ENCODE results near the gene DOCK2.

Gene DOCK2

GRCh38 chr5:169862391-169862811, 225.3 kb downstream of the DOCK2 start:
- DNase-seq (ENCODE audit: low spot score) = no peak
- TF ChIP-seq CTCF (IDR thresholded peaks at IDR 0.05) = no peak
- Histone ChIP-seq H3K4me3 (no peak overlapping the region), H3K27ac (no peak overlapping the region)

- Histone ChIP-seq H3K4me3 (no peak overlapping the region), H3K27ac (no peak overlapping the region)
- no peak for TF ChIP-seq CTCF (IDR thresholded peaks at IDR 0.05)
- no peak for DNase-seq (ENCODE audit: low spot score)
Measured at GRCh38 chr5:169864483-169864882, 227.4 kb downstream of the DOCK2 start.

- no peak for TF ChIP-seq CTCF (IDR thresholded peaks at IDR 0.05)
- H3K4me3 ChIP-seq = no peak overlapping the region
- H3K27ac ChIP-seq = no peak overlapping the region
- no peak for DNase-seq (ENCODE audit: low spot score)
Measured at GRCh38 chr5:169867347-169867746, 230.3 kb downstream of the DOCK2 start.

GRCh38 chr5:169869066-169869465, 232.0 kb downstream of the DOCK2 start:
- H3K4me3 ChIP-seq = no peak overlapping the region
- no peak for TF ChIP-seq CTCF (IDR thresholded peaks at IDR 0.05)
- H3K27ac ChIP-seq = no peak overlapping the region
- no peak for DNase-seq (ENCODE audit: low spot score)

GRCh38 chr5:169870211-169870610, 233.1 kb downstream of the DOCK2 start:
- Histone ChIP-seq H3K27ac (no peak overlapping the region), H3K4me3 (no peak overlapping the region)
- TF ChIP-seq CTCF (IDR thresholded peaks at IDR 0.05) = no peak

GRCh38 chr5:169871826-169872490, 234.9 kb downstream of the DOCK2 start:
- no peak overlapping the region for H3K4me3 ChIP-seq
- H3K27ac ChIP-seq = no peak overlapping the region
- no peak for TF ChIP-seq CTCF (IDR thresholded peaks at IDR 0.05)
- no peak for DNase-seq (ENCODE audit: low spot score)

More at GRCh38 chr5:169870211-169870610, 233.1 kb downstream of the DOCK2 start:
- no peak for DNase-seq (ENCODE audit: low spot score)

GRCh38 chr5:169873642-169874041, 236.6 kb downstream of the DOCK2 start:
- no peak for DNase-seq (ENCODE audit: low spot score)
- no peak overlapping the region for H3K27ac ChIP-seq
- no peak overlapping the region for H3K4me3 ChIP-seq
- no peak for TF ChIP-seq CTCF (IDR thresholded peaks at IDR 0.05)
